Osteoblast (primary cell): ENCODE results near the gene PLVAP. TPM values are rescaled to one million over a fixed set of nuclear protein-coding genes. Genes with fewer than 3 reads are reported as not detected.

Experiments
- DNase-seq: peaks from one replicate; pipeline ENCODE4 v3.0.0; 2011; ENCODE audit warnings: low spot score, mixed read lengths; ENCODE audit not compliant: insufficient read length; ENCODE audit errors: missing footprints
- H2AFZ ChIP-seq: 2 replicates; pipeline ENCODE4 v1.6.0; 2011; ENCODE audit warnings: mild to moderate bottlenecking, low read length
- H3K27ac ChIP-seq: 2 replicates; pipeline ENCODE4 v1.5.1; 2011; ENCODE audit warnings: mild to moderate bottlenecking, low read depth, low read length, moderate library complexity
- H3K27me3 ChIP-seq: 2 replicates; pipeline ENCODE4 v1.6.0; 2012; ENCODE audit warnings: mild to moderate bottlenecking, control low read depth, inconsistent platforms, low read length, moderate library complexity; ENCODE audit not compliant: insufficient read depth
- H3K36me3 ChIP-seq: 2 replicates; pipeline ENCODE4 v1.5.1; 2011; ENCODE audit warnings: mild to moderate bottlenecking, low read length, control low read depth, moderate library complexity; ENCODE audit not compliant: insufficient read depth
- H3K4me1 ChIP-seq: 2 replicates; pipeline ENCODE4 v1.5.1; 2011; ENCODE audit warnings: mild to moderate bottlenecking, low read length, control low read depth, moderate library complexity; ENCODE audit not compliant: insufficient read depth
- H3K4me2 ChIP-seq: 2 replicates; pipeline ENCODE4 v1.6.0; 2011; ENCODE audit warnings: mild to moderate bottlenecking, low read length; ENCODE audit not compliant: insufficient read depth
- H3K4me3 ChIP-seq: fragments of 200-600 bp; sonication (generic); 3 replicates; pipeline ENCODE4 v1.5.1; 2012; ENCODE audit warnings: mild to moderate bottlenecking, low read length, inconsistent platforms; ENCODE audit not compliant: insufficient read depth
- H3K79me2 ChIP-seq: 2 replicates; pipeline ENCODE4 v1.6.0; 2012; ENCODE audit warnings: mild to moderate bottlenecking, low read length, control low read depth, inconsistent platforms; ENCODE audit not compliant: insufficient read depth
- H3K9me3 ChIP-seq: 2 replicates; pipeline ENCODE4 v1.5.1; 2011; ENCODE audit warnings: low read depth, low read length, control low read depth
- H4K20me1 ChIP-seq: 2 replicates; pipeline ENCODE4 v1.6.0; 2012; ENCODE audit warnings: mild to moderate bottlenecking, low read length, control low read depth; ENCODE audit not compliant: insufficient read depth
- CTCF ChIP-seq: IDR thresholded peaks from 2 replicates; pipeline ENCODE4 v1.5.1; 2011; ENCODE audit warnings: mild to moderate bottlenecking, low read depth, low read length, moderate library complexity; ENCODE audit errors: extremely low read depth
- total RNA-seq: library from RNA; depleted of rRNA; stranded (reverse); fragments of >200 nt; gene quantifications from 2 replicates; pipeline ENCODE4 v1.2.3, GENCODE V29; 2012

The PLVAP gene
- total RNA-seq, 1 donor = not detected

- Histone ChIP-seq H4K20me1 (no peaks in the 10 kb centered on the region), H3K36me3 (no peaks in the 10 kb centered on the region), H3K4me1 (peaks cover 15% of the 10 kb centered on the region)
Measured at GRCh38 chr19:17404621-17405249, 27.6 kb upstream of the PLVAP start.

GRCh38 chr19:17404015-17404414 lies 26.9 kb upstream of the PLVAP start:
- no peaks in the 10 kb centered on the region for H3K79me2 ChIP-seq
- H4K20me1 ChIP-seq = no peaks in the 10 kb centered on the region
- no peaks in the 10 kb centered on the region for H3K36me3 ChIP-seq
- no peak overlapping the region for H3K4me3 ChIP-seq
- H3K4me2 ChIP-seq = no peak overlapping the region
- H3K27me3 ChIP-seq = no peaks in the 10 kb centered on the region
- TF ChIP-seq CTCF = no peak
- no peak overlapping the region for H3K27ac ChIP-seq
- H2AFZ ChIP-seq = no peak overlapping the region
- H3K4me1 ChIP-seq = peaks cover 15% of the 10 kb centered on the region
- peak; percentile 45 for DNase-seq
- no peaks in the 10 kb centered on the region for H3K9me3 ChIP-seq

More at GRCh38 chr19:17404621-17405249, 27.6 kb upstream of the PLVAP start:
- Histone ChIP-seq H2AFZ (no peak overlapping the region), H3K9me3 (no peaks in the 10 kb centered on the region), H3K4me3 (no peak overlapping the region), H3K4me2 (no peak overlapping the region), H3K79me2 (no peaks in the 10 kb centered on the region), H3K27ac (no peak overlapping the region), H3K27me3 (no peaks in the 10 kb centered on the region)
- DNase-seq = peak; percentile 60
- TF ChIP-seq CTCF = no peak

GRCh38 chr19:17402982-17403855 lies 26.1 kb upstream of the PLVAP start:
- DNase-seq = peak; percentile 88
- no peaks in the 10 kb centered on the region for H3K27me3 ChIP-seq
- H3K27ac ChIP-seq = no peak overlapping the region
- no peaks in the 10 kb centered on the region for H3K36me3 ChIP-seq
- no peaks in the 10 kb centered on the region for H4K20me1 ChIP-seq
- H2AFZ ChIP-seq = no peak overlapping the region
- no peak overlapping the region for H3K4me2 ChIP-seq
- H3K4me3 ChIP-seq = no peak overlapping the region
- H3K9me3 ChIP-seq = no peaks in the 10 kb centered on the region
- H3K79me2 ChIP-seq = no peaks in the 10 kb centered on the region
- H3K4me1 ChIP-seq = peaks cover 15% of the 10 kb centered on the region
- TF ChIP-seq CTCF = no peak

- Histone ChIP-seq H3K4me3 (no peak overlapping the region), H3K27me3 (no peaks in the 10 kb centered on the region)
Measured at GRCh38 chr19:17401628-17402027, 24.5 kb upstream of the PLVAP start.

More at GRCh38 chr19:17401628-17402027, 24.5 kb upstream of the PLVAP start:
- Histone ChIP-seq H4K20me1 (no peaks in the 10 kb centered on the region), H3K4me1 (peaks cover 11% of the 10 kb centered on the region), H3K9me3 (no peaks in the 10 kb centered on the region), H3K36me3 (no peaks in the 10 kb centered on the region), H3K27ac (no peak overlapping the region), H2AFZ (no peak overlapping the region), H3K4me2 (no peak overlapping the region), H3K79me2 (no peaks in the 10 kb centered on the region)
- TF ChIP-seq CTCF = no peak
- peak; percentile 65 for DNase-seq
